H1 (cell line): Measurements from ENCODE around the gene RGS6. TPM values are rescaled to one million over a fixed set of nuclear protein-coding genes. Genes with fewer than 3 reads are reported as not detected.

Experiments used
- BCL11A ChIP-seq, 2 experiments: IDR thresholded peaks; one replicate each; pipeline ENCODE4 v1.6.1; 2011; ENCODE audit warnings: low read depth in 2 of 2, low read length in 2 of 2, mild to moderate bottlenecking in 2 of 2
- CBX5 ChIP-seq: fragments of 300-800, 300-1000 bp; sonication (generic); IDR thresholded peaks from 2 replicates; pipeline ENCODE4 v1.7.1; 2016; ENCODE audit warnings: antibody characterized with exemption, low read length, low read depth
- CBX8 ChIP-seq: fragments of 300-800, 300-1000 bp; sonication (generic); IDR thresholded peaks from 2 replicates; pipeline ENCODE4 v1.7.1; 2016; ENCODE audit warnings: low read depth, low read length, borderline replicate concordance
- KDM5A ChIP-seq: fragments of 200-600 bp; IDR thresholded peaks from 2 replicates; pipeline ENCODE4 v1.7.1; 2012; ENCODE audit warnings: mild to moderate bottlenecking, low read length, inconsistent platforms, mixed read lengths
- POLR2AphosphoS5 ChIP-seq: IDR thresholded peaks from 2 replicates; pipeline ENCODE4 v1.6.1; 2011; ENCODE audit warnings: low read depth, low read length
- SP2 ChIP-seq: IDR thresholded peaks from 2 replicates; pipeline ENCODE4 v1.6.1; 2012; ENCODE audit warnings: mild to moderate bottlenecking, low read length, inconsistent platforms
- USF2 ChIP-seq: IDR thresholded peaks from 2 replicates; pipeline ENCODE4 v1.6.1; 2011; ENCODE audit warnings: low read length, improper control_type of control experiment
- polyA plus RNA-seq, 7 experiments: library from polyadenylated mRNA; depleted of rRNA in 3 of 7; stranded (reverse) in 5 of 7; unstranded in 2 of 7; fragments of >200 nt in 5 of 7; fragments of 200-250 nt in 2 of 7; gene quantifications; 1 replicate in 5 of 7; 2 replicates in 1 of 7; 4 replicates in 1 of 7; pipeline versions ENCODE4 v1.2.1 to v1.2.3, GENCODE V29; 2011 to 2013; ENCODE audit warnings: missing spikeins in 2 of 7, mixed read lengths in 2 of 7
- total RNA-seq: library from RNA; stranded (reverse); fragmentation: NEBNext Ultra II Directional; extraction: Animal tissue kit (Norgen Biotek cat#: 25700); gene quantifications from 2 replicates; pipeline ENCODE4 v1.2.1, GENCODE V29; 2021

The RGS6 gene
- total and polyA plus RNA-seq, 2 of the 8 experiments (the other 6 are each of a cell fraction or from before 2014, with no cell fraction given): 0.26 to 1.1 TPM

DNA sequence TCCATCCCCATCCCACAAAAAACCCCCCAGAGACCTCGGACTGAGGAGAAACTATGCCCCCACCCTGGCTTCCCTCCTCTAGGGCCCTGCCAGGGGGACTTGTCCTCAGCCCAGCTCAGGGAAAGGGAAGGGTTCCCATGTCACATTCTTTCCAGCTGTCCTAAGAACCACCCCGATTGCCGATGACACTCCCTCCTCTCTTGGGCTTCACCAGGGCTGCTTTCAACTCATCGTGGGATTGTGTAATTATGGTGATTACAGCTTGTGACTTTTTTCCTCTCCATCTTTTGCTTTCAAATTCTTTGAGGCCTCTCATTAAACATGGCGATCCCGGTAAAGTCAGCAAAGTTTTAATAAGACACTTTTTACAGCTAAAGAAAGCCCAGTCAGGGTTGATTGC, 617.6 kb downstream of the RGS6 start (continued):
- no peak for TF ChIP-seq KDM5A
- TF ChIP-seq SP2: no peak
- no peak for TF ChIP-seq POLR2AphosphoS5
- no peak for TF ChIP-seq BCL11A (IDR thresholded peaks at IDR 0.05; ENCODE audit: low read depth in 2 of 2, low read length in 2 of 2)
- no peak for TF ChIP-seq USF2
- TF ChIP-seq CBX5: no peak
- TF ChIP-seq CBX8: no peak
